GM19043 (cell line): ENCODE measurements around the gene MCOLN2.
"Not testable (repeated sequence)": the region's sequence is repeated elsewhere in the genome, so short reads cannot be mapped to it uniquely, and the experiment has no call there.

Source experiments
- ATAC-seq: cut with Tn5 transposase; IDR thresholded peaks from one replicate; pipeline ENCODE4 v1.9.1; 2021; ENCODE audit warnings: low read depth; ENCODE audit not compliant: unreplicated experiment

MCOLN2 gene

GRCh38 chr1:84996846-84997666, at the start of gene MCOLN2:
Gene MCOLN2 (minus strand): TSS chr1:84997113. CDS start chr1:84996872, 241 bp downstream.
- peak; percentile 40 for ATAC-seq

- no peak for ATAC-seq
These were observed 45.5 kb upstream of the MCOLN2 start for GRCh38 chr1:85042413-85042812.

- ATAC-seq = no peak
These were observed 44.9 kb upstream of the MCOLN2 start for GRCh38 chr1:85041793-85042192.

GRCh38 chr1:85033221-85033620, 36.3 kb upstream of the MCOLN2 start:
- no peak for ATAC-seq

GRCh38 chr1:85030536-85030935, 33.6 kb upstream of the MCOLN2 start:
- no peak for ATAC-seq

- ATAC-seq = no peak
These were observed 31.2 kb upstream of the MCOLN2 start for GRCh38 chr1:85028151-85028550.

GRCh38 chr1:85027242-85027983, 30.5 kb upstream of the MCOLN2 start:
- peak; percentile 76 for ATAC-seq

GRCh38 chr1:85025940-85026339, 29.0 kb upstream of the MCOLN2 start:
- no peak for ATAC-seq

GRCh38 chr1:85024736-85025135, 27.8 kb upstream of the MCOLN2 start:
- no peak for ATAC-seq

GRCh38 chr1:85022700-85023099, 25.8 kb upstream of the MCOLN2 start:
- no peak for ATAC-seq

GRCh38 chr1:85019994-85020393, 23.1 kb upstream of the MCOLN2 start:
- no peak for ATAC-seq

GRCh38 chr1:85015826-85016225, 18.9 kb upstream of the MCOLN2 start:
- no peak for ATAC-seq

GRCh38 chr1:85005641-85006040, 8.7 kb upstream of the MCOLN2 start:
- not testable (repeated sequence) for ATAC-seq

GRCh38 chr1:85001742-85002141, 4.8 kb upstream of the MCOLN2 start:
- ATAC-seq = no peak

- peak; percentile 23 for ATAC-seq
These were observed 1.8 kb upstream of the MCOLN2 start for GRCh38 chr1:84998642-84999280.

- no peak for ATAC-seq
These were observed 1.0 kb upstream of the MCOLN2 start for GRCh38 chr1:84997667-84998600.

- ATAC-seq = peak; percentile 38
These were observed 1.2 kb downstream of the MCOLN2 start for GRCh38 chr1:84995484-84996334.

GRCh38 chr1:84991097-84991920, 5.6 kb downstream of the MCOLN2 start:
- no peak for ATAC-seq
